Measurements from ENCODE around the gene OR2AG1.
"Not testable (repeated sequence)": the region's sequence is repeated elsewhere in the genome, so short reads cannot be mapped to it uniquely, and the experiment has no call there.

OR2AG1 gene

DNA sequence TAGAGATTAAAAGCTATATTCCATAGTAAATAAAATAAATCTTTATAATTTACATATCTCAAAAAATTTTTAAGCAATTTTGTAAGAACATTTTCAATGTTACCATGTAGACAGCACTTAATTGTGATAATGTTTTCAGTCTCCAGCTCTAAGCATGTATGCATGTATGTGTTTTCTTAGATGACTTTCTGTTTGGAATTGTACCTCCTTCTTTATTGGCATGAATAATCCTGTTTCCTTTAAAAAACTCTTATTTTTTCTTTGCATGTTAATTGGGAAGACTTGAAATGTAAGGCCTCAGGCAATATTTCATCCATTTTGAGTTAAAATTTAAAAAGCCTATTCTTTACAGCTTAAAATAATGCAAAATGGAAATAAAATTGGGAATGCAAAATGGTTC lies 2.0 kb upstream of the OR2AG1 start:
- no peak for FAIRE-seq
- DNase-seq (ENCODE audit: insufficient read length, low spot score) = no peak

GRCh38 chr11:6790546-6790945 lies 7.7 kb downstream of the OR2AG1 start:
- DNase-seq (ENCODE audit: insufficient read length, low spot score) (no peak), FAIRE-seq (no peak)

DNA sequence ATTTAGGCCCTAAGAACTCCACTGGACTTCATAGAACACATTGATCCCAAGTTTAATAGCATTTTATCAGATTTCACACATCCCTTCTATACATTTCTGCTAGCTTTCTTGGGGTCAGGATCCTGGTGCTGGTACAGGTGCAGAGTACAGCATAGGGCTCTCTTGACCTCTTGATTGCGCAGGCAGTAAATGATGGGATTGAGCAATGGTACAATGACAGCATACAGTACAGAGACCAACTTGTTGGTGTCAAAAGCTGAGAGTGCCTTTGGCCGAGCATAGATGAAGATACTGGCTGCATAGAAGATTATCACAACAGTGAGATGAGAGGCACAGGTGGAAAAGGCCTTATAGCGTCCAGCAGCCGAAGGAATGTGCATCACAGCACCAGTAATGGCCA lies 11.8 kb downstream of the OR2AG1 start:
- FAIRE-seq (no peak), DNase-seq (ENCODE audit: insufficient read length, low spot score) (no peak)

DNA sequence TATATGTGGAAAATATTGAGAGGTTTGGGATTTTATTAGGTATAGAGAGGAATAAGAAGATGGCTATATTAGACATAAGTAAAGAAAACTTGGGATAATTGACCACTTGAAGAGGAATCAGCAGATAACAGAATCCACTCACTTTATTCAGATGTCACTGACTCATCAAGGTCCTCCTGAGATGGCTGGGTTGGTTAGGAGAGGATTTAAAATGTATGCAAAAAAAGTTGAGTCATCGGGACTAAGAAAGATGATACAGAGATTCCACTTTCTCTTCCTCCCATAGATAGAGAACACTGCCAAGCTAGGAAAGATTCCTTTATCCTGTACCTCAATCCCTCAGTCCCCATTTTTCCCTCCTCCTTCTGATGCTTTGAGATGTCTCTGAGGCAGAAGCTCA lies 16.6 kb downstream of the OR2AG1 start, which contains the start of gene OR6A2:
TSS of gene OR6A2 (minus strand) at position 288 of the 400 bp plus-strand sequence. CDS start 3,981 bp downstream, outside the sequence.
- DNase-seq (ENCODE audit: insufficient read length, low spot score) = no peak

DNA sequence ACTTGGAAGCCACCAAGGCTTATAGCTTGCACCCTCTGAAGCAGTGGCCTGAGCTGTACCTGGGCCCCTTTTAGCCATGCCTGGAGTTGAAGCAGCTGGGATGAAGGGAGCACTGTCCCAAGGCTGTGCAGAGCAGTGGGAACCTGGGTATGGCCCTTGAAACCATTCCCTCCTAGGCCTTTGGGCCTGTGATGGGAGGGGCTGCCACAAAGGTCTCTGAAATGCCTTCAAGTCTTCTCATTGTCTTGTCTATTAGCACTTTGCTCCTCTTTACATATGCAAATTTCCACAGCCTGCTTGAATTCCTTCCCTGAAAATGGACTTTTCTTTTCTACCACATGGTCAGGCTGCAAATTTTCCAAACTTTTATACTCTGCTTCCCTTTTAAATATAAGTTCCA lies 18.3 kb downstream of the OR2AG1 start:
- DNase-seq (ENCODE audit: insufficient read length, low spot score); FAIRE-seq: not testable (repeated sequence)

More for the DNA sequence above, 16.6 kb downstream of the OR2AG1 start, which contains the start of gene OR6A2:
- no peak for FAIRE-seq

DNA sequence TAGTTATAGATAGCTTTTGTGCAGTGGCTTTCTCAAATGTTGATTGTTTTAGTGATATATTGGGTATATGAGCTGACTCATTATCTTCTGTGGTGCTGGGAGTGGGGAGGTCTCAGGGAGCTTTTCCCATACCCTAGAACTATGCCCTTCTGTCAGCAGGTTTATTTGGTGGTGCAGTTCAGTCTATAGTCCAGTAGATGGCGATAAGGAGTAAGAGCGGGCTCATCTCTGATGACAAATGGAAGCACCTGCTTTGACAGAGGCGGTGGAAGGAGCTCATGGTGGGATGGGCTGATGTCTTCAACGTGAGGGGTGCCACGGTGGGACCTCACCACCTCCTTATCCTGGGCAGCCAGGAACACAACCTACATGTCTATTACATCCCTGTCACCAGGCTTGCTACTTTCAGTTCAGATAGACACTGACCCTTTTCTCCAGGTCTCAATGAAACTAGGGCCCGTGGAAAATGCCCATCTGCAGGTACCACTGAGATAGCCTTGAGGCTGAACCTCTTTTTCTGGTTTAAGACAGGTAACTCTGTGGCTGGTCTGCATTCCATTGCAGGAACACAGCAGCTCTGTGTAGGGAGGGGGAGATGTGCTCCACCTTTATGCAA lies 29.7 kb downstream of the OR2AG1 start:
- DNase-seq (ENCODE audit: insufficient read length, low spot score) (peak; percentile 38), FAIRE-seq (peak; percentile 93)

DNA sequence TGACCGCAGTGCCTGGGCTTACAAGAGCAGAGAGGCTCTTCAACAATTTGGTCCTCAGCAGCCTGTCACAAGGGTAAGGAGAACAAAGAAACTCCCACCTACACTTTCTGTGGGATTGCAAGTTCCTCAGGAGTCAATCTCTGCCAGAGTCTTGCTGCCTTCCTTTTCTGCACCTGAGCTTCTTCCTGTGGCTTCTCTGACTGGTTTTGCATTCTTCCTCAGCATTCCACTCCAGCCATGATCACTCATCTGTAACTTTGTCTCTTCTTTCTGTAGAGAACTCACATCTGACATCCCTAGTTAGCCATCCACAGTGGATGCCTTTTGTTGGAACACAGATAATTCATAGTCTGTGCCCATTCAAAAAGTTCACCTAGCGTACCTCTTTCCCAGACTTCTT lies 30.8 kb downstream of the OR2AG1 start:
- FAIRE-seq (no peak), DNase-seq (ENCODE audit: insufficient read length, low spot score) (no peak)

DNA sequence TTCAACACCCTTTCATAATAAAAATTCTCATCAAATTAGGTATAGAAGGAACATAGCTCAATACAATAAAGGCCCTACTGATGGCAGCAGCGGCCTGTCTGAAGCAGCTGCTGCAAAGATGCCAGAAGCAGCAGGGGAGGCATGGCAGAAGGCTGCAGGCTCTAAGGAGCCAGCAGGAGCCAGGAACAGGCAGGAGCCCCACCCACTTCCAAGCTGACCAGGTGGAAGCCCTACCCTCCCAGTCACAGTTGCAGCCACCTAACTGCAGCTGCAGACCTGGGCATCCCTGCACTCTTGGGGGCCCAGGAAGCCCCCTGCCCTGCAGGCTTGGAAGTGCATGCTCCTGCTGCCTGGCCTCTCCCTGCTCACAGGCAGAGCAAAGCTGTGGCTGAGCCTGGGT lies 34.9 kb downstream of the OR2AG1 start:
- no peak for DNase-seq (ENCODE audit: insufficient read length, low spot score)
- FAIRE-seq = no peak

DNA sequence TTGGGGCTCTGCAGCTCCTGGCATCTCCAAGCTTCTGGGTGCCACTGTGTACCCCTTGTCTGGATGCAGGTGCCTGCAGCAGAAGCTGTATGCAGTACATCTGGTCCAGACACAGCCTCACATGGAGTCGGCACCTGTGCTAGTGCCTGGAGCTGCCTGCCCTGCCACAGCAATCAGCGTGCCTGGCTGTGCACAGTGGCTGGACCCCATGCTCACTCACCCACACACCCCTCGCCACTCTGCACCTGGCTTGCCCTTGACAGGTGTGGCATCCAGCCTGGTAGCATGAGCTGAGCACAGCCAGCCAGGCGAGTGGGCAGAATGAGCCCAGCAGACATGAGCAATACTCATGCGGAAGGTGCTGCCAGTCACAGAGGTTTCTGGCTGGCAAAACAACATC lies 36.1 kb downstream of the OR2AG1 start:
- FAIRE-seq (no peak), DNase-seq (ENCODE audit: insufficient read length, low spot score) (no peak)

DNA sequence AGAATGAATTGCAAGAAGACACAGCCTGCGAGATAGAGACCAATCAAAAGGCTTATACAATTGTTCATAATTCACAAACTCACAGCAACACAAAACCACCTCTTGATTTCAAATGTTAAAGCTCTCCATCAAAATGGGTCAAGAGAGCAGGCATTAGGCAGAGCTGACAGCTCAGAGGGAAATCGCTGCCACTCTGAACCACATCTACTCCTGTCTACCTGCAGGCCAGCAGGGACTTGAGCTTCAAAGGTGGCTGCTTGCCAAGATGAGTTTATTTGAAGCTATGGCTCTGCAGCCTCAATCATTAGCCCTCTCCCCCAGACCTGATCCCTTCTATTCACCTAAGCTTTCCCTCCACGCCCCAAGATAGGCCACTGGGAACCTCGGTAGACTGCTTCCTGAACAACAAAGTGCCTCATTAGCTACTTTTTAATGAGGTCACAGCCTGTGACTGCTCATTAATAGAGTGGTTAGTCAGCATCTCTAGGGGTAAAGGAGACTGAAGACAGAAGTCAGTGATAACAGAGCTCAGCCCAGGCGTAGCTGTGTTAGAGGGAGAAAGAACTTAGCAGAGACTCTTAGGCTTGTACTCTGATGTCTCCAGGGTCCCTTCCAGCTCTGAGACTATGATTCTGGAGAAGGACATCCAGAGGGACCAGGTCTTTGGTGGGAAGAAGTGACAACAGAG lies 41.5 kb downstream of the OR2AG1 start:
- no peak for DNase-seq (ENCODE audit: insufficient read length, low spot score)
- no peak for FAIRE-seq

DNA sequence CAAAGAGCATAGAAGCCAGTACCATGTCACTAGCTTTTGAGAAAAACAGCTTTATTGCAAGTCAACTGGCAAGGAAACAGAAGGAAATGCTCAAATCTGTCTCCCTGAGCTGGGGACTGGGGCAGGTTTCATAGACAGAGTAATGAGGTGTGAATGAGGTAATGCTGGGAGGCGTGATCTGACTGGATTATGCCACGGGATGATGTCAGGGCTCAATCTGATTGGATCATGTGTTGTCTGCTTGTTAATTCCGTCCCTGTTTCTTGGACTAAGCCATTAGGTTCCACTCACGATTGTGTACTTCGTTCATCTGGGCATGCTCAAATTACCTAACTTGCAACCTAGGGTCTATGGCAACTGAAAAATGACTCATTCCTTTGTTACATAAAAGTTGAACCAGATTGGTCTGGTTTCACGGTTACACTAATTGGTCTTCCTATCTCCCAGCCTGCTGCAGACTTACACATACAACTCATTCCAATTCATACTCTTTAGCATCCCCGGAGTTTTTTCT lies 42.5 kb downstream of the OR2AG1 start:
- DNase-seq (ENCODE audit: insufficient read length, low spot score) (no peak), FAIRE-seq (no peak)

GRCh38 chr11:6828103-6828502 lies 45.3 kb downstream of the OR2AG1 start:
- no peak for FAIRE-seq
- no peak for DNase-seq (ENCODE audit: insufficient read length, low spot score)

GRCh38 chr11:6833356-6833755 lies 50.5 kb downstream of the OR2AG1 start:
- DNase-seq (ENCODE audit: insufficient read length, low spot score) (no peak), FAIRE-seq (no peak)

- no peak for FAIRE-seq
- DNase-seq (ENCODE audit: insufficient read length, low spot score) = no peak
Measured at GRCh38 chr11:6834021-6834420, 51.2 kb downstream of the OR2AG1 start.

Data from GM19239 (cell line).